ENCODE results near the gene CTBS.
"Not testable (repeated sequence)": the region's sequence is repeated elsewhere in the genome, so short reads cannot be mapped to it uniquely, and the experiment has no call there.

CTBS gene

GRCh38 chr1:84597011-84597410 lies 22.8 kb upstream of the CTBS start:
- DNase-seq (ENCODE audit: low spot score), result no peak

GRCh38 chr1:84594959-84595358 lies 20.7 kb upstream of the CTBS start:
- in situ Hi-C loops (cut with MboI; ENCODE audit: low pct_unique_long_range_greater_than_20kb, low sequenced_read_pairs, unreplicated experiment); DNase-seq (ENCODE audit: low spot score): not testable (repeated sequence)

More at GRCh38 chr1:84597011-84597410, 22.8 kb upstream of the CTBS start:
- in situ Hi-C loops (cut with MboI; ENCODE audit: low pct_unique_long_range_greater_than_20kb, low sequenced_read_pairs, unreplicated experiment), result no loop called here
- TF ChIP-seq, protein P1, sequence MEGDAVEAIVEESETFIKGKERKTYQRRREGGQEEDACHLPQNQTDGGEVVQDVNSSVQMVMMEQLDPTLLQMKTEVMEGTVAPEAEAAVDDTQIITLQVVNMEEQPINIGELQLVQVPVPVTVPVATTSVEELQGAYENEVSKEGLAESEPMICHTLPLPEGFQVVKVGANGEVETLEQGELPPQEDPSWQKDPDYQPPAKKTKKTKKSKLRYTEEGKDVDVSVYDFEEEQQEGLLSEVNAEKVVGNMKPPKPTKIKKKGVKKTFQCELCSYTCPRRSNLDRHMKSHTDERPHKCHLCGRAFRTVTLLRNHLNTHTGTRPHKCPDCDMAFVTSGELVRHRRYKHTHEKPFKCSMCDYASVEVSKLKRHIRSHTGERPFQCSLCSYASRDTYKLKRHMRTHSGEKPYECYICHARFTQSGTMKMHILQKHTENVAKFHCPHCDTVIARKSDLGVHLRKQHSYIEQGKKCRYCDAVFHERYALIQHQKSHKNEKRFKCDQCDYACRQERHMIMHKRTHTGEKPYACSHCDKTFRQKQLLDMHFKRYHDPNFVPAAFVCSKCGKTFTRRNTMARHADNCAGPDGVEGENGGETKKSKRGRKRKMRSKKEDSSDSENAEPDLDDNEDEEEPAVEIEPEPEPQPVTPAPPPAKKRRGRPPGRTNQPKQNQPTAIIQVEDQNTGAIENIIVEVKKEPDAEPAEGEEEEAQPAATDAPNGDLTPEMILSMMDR (IDR thresholded peaks at IDR 0.05; ENCODE audit: extremely low read depth, insufficient read depth, missing control alignments), result no peak

DNA sequence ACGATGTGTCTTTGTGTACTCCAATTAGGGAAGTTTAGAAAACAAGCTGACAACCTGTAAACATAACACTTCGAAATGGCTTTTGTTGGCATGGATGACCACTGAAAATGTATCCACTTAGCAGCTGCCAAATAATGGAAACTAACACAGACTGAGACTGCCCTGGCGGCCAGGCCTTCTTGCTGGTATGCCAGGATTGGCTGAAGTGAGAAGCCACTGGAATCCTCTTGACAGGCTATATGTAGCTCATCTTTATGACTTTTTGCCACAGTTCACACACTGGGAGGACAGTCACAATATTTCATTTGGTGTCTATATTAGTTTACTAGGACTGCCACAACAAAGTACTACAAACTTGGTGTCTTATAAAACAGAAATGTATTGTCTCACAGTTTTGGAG lies 12.9 kb upstream of the CTBS start:
- in situ Hi-C loops (cut with MboI; ENCODE audit: low pct_unique_long_range_greater_than_20kb, low sequenced_read_pairs, unreplicated experiment), result no loop called here
- TF ChIP-seq, protein P1 (IDR thresholded peaks at IDR 0.05; ENCODE audit: extremely low read depth, insufficient read depth, missing control alignments), result no peak
- DNase-seq (ENCODE audit: low spot score), result no peak

DNA sequence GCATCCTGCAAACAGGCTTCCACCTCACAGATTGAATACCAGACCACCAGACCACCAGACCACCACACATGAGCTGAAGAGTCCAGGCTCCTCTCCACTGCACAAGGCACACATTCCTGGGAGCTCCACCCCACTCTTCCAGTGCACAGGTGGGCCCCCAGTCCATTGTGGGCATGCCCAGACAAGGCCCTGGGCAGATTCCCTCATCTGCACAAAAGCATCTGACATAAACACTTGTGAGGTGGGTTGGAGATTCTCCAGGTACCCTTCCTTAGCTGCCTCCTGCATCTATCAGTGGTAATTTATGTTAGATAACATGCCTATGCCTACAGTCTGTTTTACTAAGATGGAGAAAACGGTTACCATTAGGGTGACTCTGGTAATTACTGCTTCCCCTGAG lies 11.6 kb upstream of the CTBS start:
- no peak for DNase-seq (ENCODE audit: low spot score)
- TF ChIP-seq, protein P1 (IDR thresholded peaks at IDR 0.05; ENCODE audit: extremely low read depth, insufficient read depth, missing control alignments), result no peak
- in situ Hi-C loops (cut with MboI; ENCODE audit: low pct_unique_long_range_greater_than_20kb, low sequenced_read_pairs, unreplicated experiment), result no loop called here

DNA sequence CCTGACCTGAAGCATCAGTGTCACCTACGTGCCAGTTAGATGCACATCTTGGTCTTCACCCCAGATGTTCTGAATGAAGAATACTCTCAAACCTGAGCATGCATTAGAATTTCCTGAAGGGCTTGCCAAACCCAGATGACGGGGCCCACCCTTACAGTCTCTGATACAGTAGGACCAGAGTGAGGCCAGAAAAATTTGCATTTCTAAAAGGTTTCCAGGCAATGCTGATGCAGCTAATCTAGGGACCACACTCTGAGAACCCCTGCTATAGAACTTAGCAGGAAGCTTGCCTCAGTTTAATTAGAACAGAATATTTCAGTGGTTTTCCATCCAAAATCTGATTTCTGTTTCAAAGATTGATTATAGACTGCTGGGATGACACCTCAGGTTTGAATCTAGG lies 9.9 kb upstream of the CTBS start:
- no peak for DNase-seq (ENCODE audit: low spot score)
- TF ChIP-seq, protein P1 (IDR thresholded peaks at IDR 0.05; ENCODE audit: extremely low read depth, insufficient read depth, missing control alignments), result no peak
- in situ Hi-C loops (cut with MboI; ENCODE audit: low pct_unique_long_range_greater_than_20kb, low sequenced_read_pairs, unreplicated experiment), result no loop called here

DNA sequence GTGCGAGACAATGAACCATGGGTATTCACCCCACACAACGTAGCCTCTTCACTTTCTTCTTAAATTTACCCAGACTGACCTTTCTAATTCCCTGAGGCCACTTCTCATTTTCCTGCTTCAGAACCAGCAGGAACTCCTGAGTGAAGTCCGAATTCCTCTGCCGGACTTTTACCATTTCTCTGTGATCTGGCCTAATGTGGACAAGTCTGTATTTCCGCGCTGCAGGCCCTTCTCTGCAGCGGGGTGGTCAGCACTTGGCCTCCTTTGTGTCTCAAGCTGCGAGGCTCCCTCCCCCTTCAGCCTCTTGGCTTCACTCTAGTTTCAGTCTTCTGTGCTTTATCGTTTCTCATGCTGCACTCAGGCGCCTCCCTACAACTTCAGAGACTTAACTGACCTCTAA lies 9.4 kb upstream of the CTBS start:
- in situ Hi-C loops (cut with MboI; ENCODE audit: low pct_unique_long_range_greater_than_20kb, low sequenced_read_pairs, unreplicated experiment), result no loop called here
- TF ChIP-seq, protein P1 (IDR thresholded peaks at IDR 0.05; ENCODE audit: extremely low read depth, insufficient read depth, missing control alignments), result no peak
- DNase-seq (ENCODE audit: low spot score), result no peak

- in situ Hi-C loops (cut with MboI; ENCODE audit: low pct_unique_long_range_greater_than_20kb, low sequenced_read_pairs, unreplicated experiment), result no loop called here
- TF ChIP-seq, protein P1 (IDR thresholded peaks at IDR 0.05; ENCODE audit: extremely low read depth, insufficient read depth, missing control alignments), result no peak
- DNase-seq (ENCODE audit: low spot score), result no peak
Measured at GRCh38 chr1:84582802-84583587, 8.8 kb upstream of the CTBS start.
